ENCODE data around the gene MAPK4. TPM values are rescaled to one million over a fixed set of nuclear protein-coding genes. Genes with fewer than 3 reads are reported as not detected.

MAPK4 gene
- total RNA-seq, 2 experiments from 2014 or later = not detected

- Mint-ChIP-seq H3K36me3 (no peaks in the 10 kb centered on the region), H3K9me3 (no peaks in the 10 kb centered on the region), H3K27ac (no peak overlapping the region), H3K4me1 (no peaks in the 10 kb centered on the region), H3K27me3 (no peaks in the 10 kb centered on the region), H3K4me3 (no peak overlapping the region)
- POLR2A ChIA-PET = no interaction called here
- ATAC-seq (ENCODE audit: low read depth) (no peak), DNase-seq (no peak)
Measured at GRCh38 chr18:50679056-50679455, 119.2 kb downstream of the MAPK4 start.

DNA sequence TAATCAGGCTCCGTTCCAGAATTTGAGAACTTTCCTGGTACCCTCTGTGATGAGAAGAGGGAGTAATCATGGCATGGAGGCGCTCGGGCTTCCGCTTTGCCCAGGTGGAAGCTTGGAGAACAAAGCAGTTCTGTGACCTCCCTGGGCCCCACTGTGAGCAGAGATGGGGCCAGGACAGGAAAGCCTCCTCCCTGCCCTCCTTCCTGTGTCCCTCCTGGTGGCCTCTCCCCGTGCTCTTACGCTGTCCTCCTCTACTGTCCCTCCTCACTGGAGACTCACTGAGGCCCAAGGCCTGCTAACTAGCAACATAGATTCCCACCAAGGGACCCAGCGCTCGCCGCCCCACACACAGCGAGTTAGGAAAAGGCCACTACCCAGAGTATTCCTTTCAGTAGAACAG lies 119.8 kb downstream of the MAPK4 start:
- POLR2A ChIA-PET = no interaction called here
- ATAC-seq (ENCODE audit: low read depth) = no peak
- H3K4me3 Mint-ChIP-seq = no peak overlapping the region
- no peaks in the 10 kb centered on the region for H3K4me1 Mint-ChIP-seq
- H3K27ac Mint-ChIP-seq = no peak overlapping the region
- no peak for DNase-seq
- no peaks in the 10 kb centered on the region for H3K27me3 Mint-ChIP-seq
- no peaks in the 10 kb centered on the region for H3K9me3 Mint-ChIP-seq
- no peaks in the 10 kb centered on the region for H3K36me3 Mint-ChIP-seq

DNA sequence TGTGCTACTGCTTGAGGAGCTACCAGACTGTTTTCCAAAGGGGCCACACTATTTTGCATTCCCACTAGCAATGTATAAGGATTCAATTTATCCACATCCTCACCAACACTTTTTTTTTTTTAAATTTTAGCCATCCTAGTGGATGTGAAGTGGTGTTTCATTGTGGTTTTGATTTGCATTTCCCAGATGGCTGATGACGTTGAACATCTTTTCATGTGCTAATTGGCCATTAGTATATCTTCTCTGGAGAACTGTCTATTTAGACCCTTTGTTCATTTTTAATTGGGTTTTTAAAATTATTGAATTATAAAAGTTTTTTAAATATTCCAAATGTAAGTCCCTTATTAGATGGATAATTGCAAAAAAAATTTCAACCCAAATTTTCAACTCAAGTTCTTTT lies 121.1 kb downstream of the MAPK4 start:
- H3K27ac Mint-ChIP-seq = no peak overlapping the region
- no peak overlapping the region for H3K4me3 Mint-ChIP-seq
- DNase-seq (no peak), ATAC-seq (ENCODE audit: low read depth) (no peak)
- no peaks in the 10 kb centered on the region for H3K27me3 Mint-ChIP-seq
- H3K4me1 Mint-ChIP-seq = no peaks in the 10 kb centered on the region
- POLR2A ChIA-PET = no interaction called here
- H3K36me3 Mint-ChIP-seq = no peaks in the 10 kb centered on the region
- H3K9me3 Mint-ChIP-seq = no peaks in the 10 kb centered on the region

DNA sequence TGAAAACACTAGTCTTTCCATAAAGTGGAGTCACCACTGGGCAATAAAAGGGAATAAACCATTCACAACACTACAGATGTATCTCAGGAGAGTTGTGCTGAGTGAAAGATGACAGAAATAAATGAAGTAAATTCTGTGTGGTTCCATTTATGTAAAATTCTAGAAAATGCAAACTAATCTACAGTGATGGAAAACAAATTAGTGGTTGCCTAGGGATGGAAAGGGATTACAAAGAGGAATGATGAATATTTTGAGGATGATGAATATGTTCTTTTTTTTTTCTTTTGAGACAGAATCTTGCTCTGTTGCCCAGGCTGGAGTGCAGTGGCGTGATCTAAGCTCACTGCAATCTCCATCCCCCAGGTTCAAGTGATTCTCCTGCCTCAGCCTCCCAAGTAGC lies 123.0 kb downstream of the MAPK4 start:
- no peak for ATAC-seq (ENCODE audit: low read depth)
- H3K4me1 Mint-ChIP-seq = no peaks in the 10 kb centered on the region
- DNase-seq = no peak
- H3K27ac Mint-ChIP-seq = no peak overlapping the region
- H3K27me3 Mint-ChIP-seq = peaks cover 2% of the 10 kb centered on the region
- no peaks in the 10 kb centered on the region for H3K9me3 Mint-ChIP-seq
- H3K4me3 Mint-ChIP-seq = no peak overlapping the region
- POLR2A ChIA-PET = no interaction called here
- H3K36me3 Mint-ChIP-seq = no peaks in the 10 kb centered on the region

- Mint-ChIP-seq H3K36me3 (no peaks in the 10 kb centered on the region), H3K9me3 (no peaks in the 10 kb centered on the region), H3K4me3 (no peak overlapping the region), H3K4me1 (no peaks in the 10 kb centered on the region), H3K27me3 (peaks cover 5% of the 10 kb centered on the region), H3K27ac (no peak overlapping the region)
- ATAC-seq (ENCODE audit: low read depth) = no peak
- POLR2A ChIA-PET = no interaction called here
- no peak for DNase-seq
Measured at GRCh38 chr18:50686409-50686808, 126.5 kb downstream of the MAPK4 start.

DNA sequence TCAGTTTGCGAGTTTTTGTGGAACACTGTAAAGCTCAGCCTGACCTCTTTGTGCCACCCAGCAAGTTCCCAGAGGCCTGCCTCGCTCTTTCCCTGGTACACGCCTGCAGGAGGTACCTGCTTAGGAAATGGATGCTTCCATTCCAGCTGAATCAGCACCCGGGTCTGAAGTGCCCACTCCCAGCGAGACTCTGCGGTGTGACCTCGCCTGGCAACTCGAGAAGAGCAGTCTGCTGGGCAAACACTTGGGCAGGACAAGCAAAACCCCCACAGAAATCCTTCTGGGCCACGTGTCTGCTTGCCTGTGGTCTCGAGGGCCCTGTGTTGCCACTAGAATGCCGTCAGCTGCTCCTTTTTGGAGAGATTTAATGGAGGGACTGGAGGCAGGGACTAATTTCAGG lies 127.6 kb downstream of the MAPK4 start:
- Mint-ChIP-seq H3K27ac (no peak overlapping the region), H3K4me3 (no peak overlapping the region), H3K27me3 (peaks cover 6% of the 10 kb centered on the region), H3K4me1 (no peaks in the 10 kb centered on the region), H3K9me3 (no peaks in the 10 kb centered on the region), H3K36me3 (no peaks in the 10 kb centered on the region)
- POLR2A ChIA-PET = no interaction called here
- DNase-seq = no peak
- ATAC-seq (ENCODE audit: low read depth) = no peak

DNA sequence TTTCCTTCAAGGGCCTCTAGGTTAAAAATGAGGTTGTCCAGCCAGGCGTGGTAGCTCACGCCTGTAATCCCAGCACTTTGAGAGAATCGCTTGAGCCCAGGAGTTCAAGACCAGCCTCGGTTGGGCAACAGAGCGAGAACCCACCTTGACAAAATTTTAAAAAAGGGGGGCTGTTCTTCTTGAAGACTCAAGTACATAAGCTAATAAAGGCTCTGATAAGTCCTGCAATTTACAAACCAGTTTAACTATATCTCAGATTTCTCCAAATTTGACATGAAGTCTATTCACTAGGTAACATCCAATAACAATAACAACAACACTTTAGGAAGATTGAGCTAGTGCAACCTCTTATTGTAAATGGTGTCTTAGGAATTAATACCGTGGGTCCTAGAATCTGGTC lies 129.7 kb downstream of the MAPK4 start:
- H3K27me3 Mint-ChIP-seq = peaks cover 6% of the 10 kb centered on the region
- POLR2A ChIA-PET = no interaction called here

GRCh38 chr18:50694147-50694546 lies 134.3 kb downstream of the MAPK4 start:
- Mint-ChIP-seq H3K4me3 (no peak overlapping the region), H3K27me3 (peaks cover 8% of the 10 kb centered on the region), H3K4me1 (no peaks in the 10 kb centered on the region), H3K9me3 (no peaks in the 10 kb centered on the region), H3K27ac (no peak overlapping the region), H3K36me3 (no peaks in the 10 kb centered on the region)
- POLR2A ChIA-PET = no interaction called here
- ATAC-seq (ENCODE audit: low read depth) (no peak), DNase-seq (no peak)

More for the DNA sequence above, 129.7 kb downstream of the MAPK4 start:
- ATAC-seq (ENCODE audit: low read depth) (no peak), DNase-seq (no peak)
- Mint-ChIP-seq H3K4me3 (no peak overlapping the region), H3K27ac (no peak overlapping the region), H3K4me1 (no peaks in the 10 kb centered on the region), H3K9me3 (no peaks in the 10 kb centered on the region), H3K36me3 (no peaks in the 10 kb centered on the region)

DNA sequence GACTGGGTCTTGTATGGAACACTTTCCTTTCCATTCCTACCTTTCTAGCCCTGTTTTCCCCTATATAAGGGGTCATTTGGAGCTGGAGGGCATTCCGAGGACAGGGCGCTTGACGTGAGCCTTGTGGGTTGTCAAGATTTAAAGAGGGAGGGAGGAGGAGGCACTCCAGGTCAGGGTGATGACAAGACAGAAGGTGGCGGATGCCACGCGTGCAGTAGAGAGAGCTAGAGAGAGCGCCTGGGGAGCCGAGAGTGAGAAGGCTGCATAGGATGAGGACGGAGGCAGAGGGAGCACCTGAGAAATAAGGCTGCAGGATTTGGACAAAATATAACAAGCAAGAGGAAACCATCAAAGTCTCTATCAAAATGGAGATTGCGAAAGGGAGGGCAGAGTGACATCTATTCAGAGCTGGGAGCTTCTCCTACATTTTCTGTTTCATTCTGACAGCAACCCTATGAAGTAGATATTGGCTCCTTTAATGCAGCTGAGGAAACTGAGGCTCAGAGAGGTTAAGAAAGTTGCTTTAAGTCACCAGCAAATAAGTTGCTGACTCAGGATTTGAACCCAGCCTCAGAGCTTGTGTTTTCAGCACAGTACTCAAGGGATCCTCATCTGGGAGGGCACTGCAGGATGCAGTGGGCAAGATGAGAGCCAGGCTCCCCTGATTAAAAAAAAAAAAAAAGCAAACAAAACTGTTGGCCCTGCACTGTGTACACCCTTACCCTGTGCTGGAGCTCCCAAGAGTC lies 135.7 kb downstream of the MAPK4 start:
- Mint-ChIP-seq H3K27ac (no peak overlapping the region), H3K27me3 (peaks cover 11% of the 10 kb centered on the region), H3K4me3 (no peak overlapping the region), H3K4me1 (no peaks in the 10 kb centered on the region), H3K9me3 (no peaks in the 10 kb centered on the region), H3K36me3 (no peaks in the 10 kb centered on the region)
- POLR2A ChIA-PET = no interaction called here
- ATAC-seq (ENCODE audit: low read depth) (no peak), DNase-seq (no peak)

GRCh38 chr18:50696436-50696835 lies 136.5 kb downstream of the MAPK4 start:
- H3K36me3 Mint-ChIP-seq = no peaks in the 10 kb centered on the region
- POLR2A ChIA-PET = no interaction called here
- H3K27ac Mint-ChIP-seq = no peak overlapping the region
- DNase-seq (no peak), ATAC-seq (ENCODE audit: low read depth) (no peak)
- H3K4me3 Mint-ChIP-seq = no peak overlapping the region
- peaks cover 9% of the 10 kb centered on the region for H3K27me3 Mint-ChIP-seq
- H3K4me1 Mint-ChIP-seq = no peaks in the 10 kb centered on the region
- no peaks in the 10 kb centered on the region for H3K9me3 Mint-ChIP-seq

- peaks cover 9% of the 10 kb centered on the region for H3K27me3 Mint-ChIP-seq
- no peaks in the 10 kb centered on the region for H3K36me3 Mint-ChIP-seq
- H3K4me1 Mint-ChIP-seq = no peaks in the 10 kb centered on the region
- no peak overlapping the region for H3K27ac Mint-ChIP-seq
- DNase-seq (no peak), ATAC-seq (ENCODE audit: low read depth) (no peak)
- POLR2A ChIA-PET = no interaction called here
- no peak overlapping the region for H3K4me3 Mint-ChIP-seq
- no peaks in the 10 kb centered on the region for H3K9me3 Mint-ChIP-seq
Measured at GRCh38 chr18:50696929-50697328, 137.0 kb downstream of the MAPK4 start.

DNA sequence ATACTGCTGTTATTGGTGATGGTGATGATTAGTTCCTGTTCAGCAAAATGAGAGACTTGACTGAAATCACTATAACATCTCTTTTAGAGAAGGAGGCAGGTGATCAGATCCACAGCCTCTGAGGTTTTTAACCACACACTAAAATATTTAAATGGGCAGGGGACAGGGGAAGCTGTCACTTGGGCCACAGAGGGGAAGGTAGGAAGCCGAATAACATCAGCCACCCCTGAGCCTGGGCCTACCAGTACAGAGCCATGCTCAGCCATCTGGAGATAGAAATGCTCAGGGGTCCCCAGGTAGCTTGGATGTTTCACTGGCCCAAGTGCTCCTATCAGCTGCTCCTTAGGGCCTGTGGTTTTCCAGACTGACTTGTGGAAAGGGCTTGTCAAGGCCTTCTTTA lies 137.6 kb downstream of the MAPK4 start:
- H3K9me3 Mint-ChIP-seq = no peaks in the 10 kb centered on the region
- DNase-seq = no peak

GRCh38 chr18:50700245-50701165 lies 140.6 kb downstream of the MAPK4 start:
- H3K27ac Mint-ChIP-seq = no peak overlapping the region
- H3K27me3 Mint-ChIP-seq = peaks cover 19% of the 10 kb centered on the region
- H3K9me3 Mint-ChIP-seq = no peaks in the 10 kb centered on the region
- H3K4me1 Mint-ChIP-seq = no peaks in the 10 kb centered on the region
- POLR2A ChIA-PET = no interaction called here
- DNase-seq (no peak), ATAC-seq (ENCODE audit: low read depth) (no peak)
- H3K4me3 Mint-ChIP-seq = no peak overlapping the region
- no peaks in the 10 kb centered on the region for H3K36me3 Mint-ChIP-seq

More for the DNA sequence above, 137.6 kb downstream of the MAPK4 start:
- Mint-ChIP-seq H3K4me3 (no peak overlapping the region), H3K36me3 (no peaks in the 10 kb centered on the region), H3K4me1 (no peaks in the 10 kb centered on the region), H3K27me3 (peaks cover 8% of the 10 kb centered on the region), H3K27ac (no peak overlapping the region)
- ATAC-seq (ENCODE audit: low read depth) = no peak
- POLR2A ChIA-PET = no interaction called here

- ATAC-seq (ENCODE audit: low read depth) = no peak
- no peaks in the 10 kb centered on the region for H3K36me3 Mint-ChIP-seq
- POLR2A ChIA-PET = no interaction called here
- no peaks in the 10 kb centered on the region for H3K9me3 Mint-ChIP-seq
- peaks cover 15% of the 10 kb centered on the region for H3K27me3 Mint-ChIP-seq
- H3K4me3 Mint-ChIP-seq = no peak overlapping the region
- no peak overlapping the region for H3K27ac Mint-ChIP-seq
- H3K4me1 Mint-ChIP-seq = no peaks in the 10 kb centered on the region
- DNase-seq = no peak
Measured at GRCh38 chr18:50704357-50704940, 144.6 kb downstream of the MAPK4 start.

Measured in activated naive CD8-positive, alpha-beta T cell treated with anti-CD3 and anti-CD28 coated beads, Interleukin-2, amount 10 ng/mL, durations not matched to agents 7 days and 5 days (primary cell).